HepG2 (cell line): ENCODE results near the gene ARL15. TPM values are rescaled to one million over a fixed set of nuclear protein-coding genes. Genes with fewer than 3 reads are reported as not detected.

ENCODE experiments used
- ATAC-seq: fragments of 200-7000 bp; cut with Tn5 transposase; 3 replicates; pipeline ENCODE4 v1.9.1; 2020; ENCODE audit warnings: mild to moderate bottlenecking, moderate library complexity
- BruUV-seq: library from RNA; stranded (reverse); fragments of 400-500 nt; replicated peaks from 2 replicates; lab custom pipeline; 2021; lab: Mats Ljungman, UMichigan
- CTCF ChIA-PET: fragments of 300-600 bp; formaldehyde crosslinking; extraction: SDS; loops from one replicate; lab custom pipeline; 2021; ENCODE audit warnings: low total read pairs, inconsistent platforms, low intra/inter-chr PET ratio; lab: Yijun Ruan, JAX
- POLR2A ChIA-PET: fragments of 350-600 bp; sonication (Branson Sonifier 250); formaldehyde crosslinking; loops from one replicate; lab custom pipeline; 2020; ENCODE audit warnings: antibody characterized with exemption, inconsistent platforms; lab: Yijun Ruan, JAX
- DNase-seq: peaks from one replicate; pipeline ENCODE4 v3.0.0-alpha.2; 2015; ENCODE audit warnings: low spot score
- FAIRE-seq: peaks from 3 replicates; lab custom pipeline; 2011; peaks lifted over from hg19 to GRCh38; lab: Jason Lieb, UNC
- H2AFZ ChIP-seq: one replicate; pipeline ENCODE4 v1.6.1; 2011; ENCODE audit warnings: low read length, inconsistent platforms
- H3K27ac ChIP-seq: fragments of 300-600 bp; 3 replicates; pipeline ENCODE4 v1.8.0; 2011; ENCODE audit warnings: mixed run types, mild to moderate bottlenecking, mixed read lengths, low read length, inconsistent platforms; ENCODE audit not compliant: insufficient read depth; ENCODE audit errors: extremely low read length
- H3K27me3 ChIP-seq, 2 experiments: fragments of 200-600 bp in 1 of 2; 2 replicates in 1 of 2; 3 replicates in 1 of 2; pipeline versions ENCODE4 v1.6.0 to v1.8.0; 2011; ENCODE audit warnings: low read length in 2 of 2, mild to moderate bottlenecking in 2 of 2, moderate library complexity in 2 of 2, inconsistent platforms in 1 of 2; ENCODE audit not compliant: insufficient read depth in 2 of 2, control insufficient read depth in 1 of 2
- H3K36me3 ChIP-seq, 2 experiments: fragments of 200-600 bp in 1 of 2; replicated peaks in 1 of 2; 2 replicates in 1 of 2; 3 replicates in 1 of 2; pipeline versions ENCODE4 v1.5.1 to v1.8.0; 2011; ENCODE audit warnings: low read length in 2 of 2, inconsistent platforms in 1 of 2; ENCODE audit not compliant: insufficient read depth in 2 of 2, control insufficient read depth in 1 of 2
- H3K4me1 ChIP-seq: 2 replicates; pipeline ENCODE4 v1.5.1; 2012; ENCODE audit warnings: low read length, inconsistent platforms; ENCODE audit not compliant: insufficient read depth
- H3K4me2 ChIP-seq: 2 replicates; pipeline ENCODE4 v1.6.0; 2011; ENCODE audit warnings: low read depth, low read length, inconsistent platforms
- H3K4me3 ChIP-seq, 3 experiments: fragments of 200-600 bp in 1 of 3; sonication (generic), shearing (Covaris generic) in 1 of 3; replicated peaks in 1 of 3; 2 replicates each; pipeline ENCODE4 v1.5.1; 2011 to 2016; ENCODE audit warnings: low read length in 3 of 3, inconsistent platforms in 2 of 3, low read depth in 2 of 3, mild to moderate bottlenecking in 2 of 3, control low read depth in 1 of 3, mixed read lengths in 1 of 3; ENCODE audit not compliant: insufficient read depth in 1 of 3
- H3K79me2 ChIP-seq: one replicate; pipeline ENCODE4 v1.6.1; 2011; ENCODE audit warnings: low read length, inconsistent platforms; ENCODE audit not compliant: insufficient read depth
- H3K9ac ChIP-seq: 2 replicates; pipeline ENCODE4 v1.6.0; 2011; ENCODE audit warnings: mild to moderate bottlenecking, low read depth, low read length, inconsistent platforms; ENCODE audit not compliant: insufficient read depth
- H3K9me3 ChIP-seq: 2 replicates; pipeline ENCODE4 v1.5.1; 2012; ENCODE audit warnings: mild to moderate bottlenecking, low read length
- H4K20me1 ChIP-seq: 2 replicates; pipeline ENCODE4 v1.6.0; 2011; ENCODE audit warnings: inconsistent platforms, mild to moderate bottlenecking, low read length, moderate library complexity; ENCODE audit not compliant: insufficient read depth
- AHR ChIP-seq: IDR thresholded peaks from 2 replicates; pipeline ENCODE4 v1.6.1; 2018; ENCODE audit warnings: missing genetic modification reagents, missing compliant biosample characterization
- ATF4 ChIP-seq, 2 experiments: fragments of 450-650 bp in 1 of 2; sonication (generic) in 1 of 2; formaldehyde crosslinking; IDR thresholded peaks; 2 replicates each; pipeline versions ENCODE4 v1.5.0 to v1.8.0; 2020 to 2022; ENCODE audit warnings: mild to moderate bottlenecking in 1 of 2, missing genetic modification reagents in 1 of 2
- ATF7 ChIP-seq, 2 experiments: fragments of 450-650 bp in 1 of 2; sonication (generic) in 1 of 2; formaldehyde crosslinking in 1 of 2; IDR thresholded peaks; 2 replicates each; pipeline versions ENCODE4 v1.4.0 to v1.6.1; 2016 to 2020; ENCODE audit warnings: antibody characterized with exemption in 1 of 2, mild to moderate bottlenecking in 1 of 2, missing genetic modification reagents in 1 of 2
- ETS1 ChIP-seq: sonication (generic); formaldehyde crosslinking; IDR thresholded peaks from 2 replicates; pipeline ENCODE4 v1.4.0; 2020; ENCODE audit warnings: missing genetic modification reagents
- GATAD2A ChIP-seq: IDR thresholded peaks from 2 replicates; pipeline ENCODE4 v1.6.1; 2016
- GTF3A ChIP-seq: sonication (generic); formaldehyde crosslinking; conservative IDR thresholded peaks from 2 replicates; pipeline ENCODE4 v1.4.0; 2020; ENCODE audit warnings: mild to moderate bottlenecking, missing genetic modification reagents
- HOXA3 ChIP-seq: sonication (generic); formaldehyde crosslinking; IDR thresholded peaks from 2 replicates; pipeline ENCODE4 v1.5.0; 2020; ENCODE audit warnings: missing genetic modification reagents
- JUND ChIP-seq: sonication (generic); formaldehyde crosslinking; IDR thresholded peaks from 2 replicates; pipeline ENCODE4 v1.8.0; 2022; ENCODE audit warnings: mild to moderate bottlenecking, missing genetic modification reagents
- MLXIP ChIP-seq: sonication (generic); formaldehyde crosslinking; IDR thresholded peaks from 2 replicates; pipeline ENCODE4 v1.9.0; 2021; ENCODE audit warnings: missing genetic modification reagents, borderline replicate concordance
- MTA1 ChIP-seq: sonication (generic); formaldehyde crosslinking; IDR thresholded peaks from 2 replicates; pipeline ENCODE4 v1.4.0; 2020; ENCODE audit warnings: missing genetic modification reagents, mild to moderate bottlenecking, borderline replicate concordance
- MYC ChIP-seq: sonication (generic); formaldehyde crosslinking; IDR thresholded peaks from 2 replicates; pipeline ENCODE4 v1.9.0; 2021; ENCODE audit warnings: missing genetic modification reagents, borderline replicate concordance
- NFKBIZ ChIP-seq: IDR thresholded peaks from 2 replicates; pipeline ENCODE4 v1.6.1; 2018; ENCODE audit warnings: missing genetic modification reagents, missing compliant biosample characterization
- SRF ChIP-seq: IDR thresholded peaks from 2 replicates; pipeline ENCODE4 v1.6.1; 2011; ENCODE audit warnings: mild to moderate bottlenecking, low read depth, low read length, moderate library complexity
- TFE3 ChIP-seq: IDR thresholded peaks from 2 replicates; pipeline ENCODE4 v1.6.1; 2016
- ZBTB39 ChIP-seq: sonication (generic); formaldehyde crosslinking; IDR thresholded peaks from 2 replicates; pipeline ENCODE4 v1.5.0; 2020; ENCODE audit warnings: missing genetic modification reagents
- ZNF737 ChIP-seq: sonication (generic); formaldehyde crosslinking; IDR thresholded peaks from 2 replicates; pipeline ENCODE4 v1.5.0; 2020; ENCODE audit warnings: missing genetic modification reagents, mild to moderate bottlenecking, borderline replicate concordance
- ZNF747 ChIP-seq: sonication (generic); formaldehyde crosslinking; IDR thresholded peaks from 2 replicates; pipeline ENCODE4 v1.8.1; 2023; ENCODE audit warnings: missing genetic modification reagents, mild to moderate bottlenecking, borderline replicate concordance
- in situ Hi-C: cut with HindIII; loops from 2 replicates; pipeline ENCODE4 v1.10.0; 2017; ENCODE audit warnings: low pct_unique_long_range_greater_than_20kb; ENCODE audit not compliant: extremely low pct_ligation_motif_present
- intact Hi-C: fragments of 100-400 bp; cut with micrococcal nuclease; formaldehyde crosslinking; loops from one replicate; pipeline ENCODE4 v1.10.0; 2022; ENCODE audit not compliant: unreplicated experiment
- polyA plus RNA-seq, 8 experiments: library from polyadenylated mRNA; depleted of rRNA in 3 of 8; stranded (reverse) in 7 of 8; unstranded in 1 of 8; fragments of >200 nt; fragmentation: Illumina TruSeq in 4 of 8; extraction: Trizol in 4 of 8; gene quantifications; 2 replicates each; pipeline versions ENCODE4 v1.2.1 to v1.2.3, GENCODE V29; 2011 to 2016; ENCODE audit warnings: low read depth in 4 of 8, missing spikeins in 1 of 8, mixed read lengths in 1 of 8; ENCODE audit not compliant: insufficient read depth in 1 of 8
- total RNA-seq, 5 experiments: library from RNA; depleted of rRNA; stranded (reverse); fragments of >200 nt; fragmentation: Illumina TruSeq; extraction: Trizol; gene quantifications; 2 replicates each; pipeline ENCODE4 v1.2.3, GENCODE V29; 2016; ENCODE audit warnings: low read depth in 1 of 5

Gene ARL15
- total and polyA plus RNA-seq, 2 of the 13 experiments (the other 11 are each of a cell fraction or from before 2014, with no cell fraction given) = 2.5 to 7.7 TPM

- in situ Hi-C loops (no loop called here), intact Hi-C loops (no loop called here)
- no peak for DNase-seq
- Histone ChIP-seq H2AFZ (no peak overlapping the region), H3K4me1 (peaks cover 15% of the 10 kb centered on the region), H3K9ac (no peak overlapping the region), H3K36me3 (no peaks in the 10 kb centered on the region), H3K9me3 (no peaks in the 10 kb centered on the region), H4K20me1 (no peaks in the 10 kb centered on the region), H3K27me3 (no peaks in the 10 kb centered on the region), H3K27ac (no peak overlapping the region), H3K4me3 (no peak overlapping the region), H3K4me2 (no peak overlapping the region), H3K79me2 (no peaks in the 10 kb centered on the region)
- no TSS peak for BruUV-seq
- TF ChIP-seq GATAD2A (CRISPR knock-in tag) (no peak), ZNF737 (no peak), MYC (no peak), HOXA3 (CRISPR knock-in tag) (no peak), MLXIP (CRISPR knock-in tag) (no peak), TFE3 (no peak), ETS1 (no peak), MTA1 (no peak), GTF3A (CRISPR knock-in tag) (no peak), NFKBIZ (CRISPR knock-in tag) (no peak), JUND (CRISPR knock-in tag) (no peak), AHR (CRISPR knock-in tag) (no peak), ZNF747 (CRISPR knock-in tag) (no peak), ATF7 (IDR thresholded peaks at IDR 0.05) (no peak), ATF7 (CRISPR knock-in tag; IDR thresholded peaks at IDR 0.05) (no peak), SRF (no peak), ATF4 (CRISPR knock-in tag; IDR thresholded peaks at IDR 0.05) (no peak), ZBTB39 (CRISPR knock-in tag) (no peak)
- POLR2A ChIA-PET = no interaction called here
- no peak for ATAC-seq
- no peak for FAIRE-seq
- CTCF ChIA-PET = no interaction called here
These were observed 427.7 kb downstream of the ARL15 start for GRCh38 chr5:53882676-53883031.
